Activated T-cell treated with anti-CD3 and anti-CD28 coated beads for 24 hours (primary cell): ENCODE measurements around the gene SEC61B.

Experiments used
- DNase-seq: peaks from one replicate; pipeline ENCODE4 v3.0.0-alpha.2; 2020; ENCODE audit warnings: low read depth

Gene SEC61B

DNA sequence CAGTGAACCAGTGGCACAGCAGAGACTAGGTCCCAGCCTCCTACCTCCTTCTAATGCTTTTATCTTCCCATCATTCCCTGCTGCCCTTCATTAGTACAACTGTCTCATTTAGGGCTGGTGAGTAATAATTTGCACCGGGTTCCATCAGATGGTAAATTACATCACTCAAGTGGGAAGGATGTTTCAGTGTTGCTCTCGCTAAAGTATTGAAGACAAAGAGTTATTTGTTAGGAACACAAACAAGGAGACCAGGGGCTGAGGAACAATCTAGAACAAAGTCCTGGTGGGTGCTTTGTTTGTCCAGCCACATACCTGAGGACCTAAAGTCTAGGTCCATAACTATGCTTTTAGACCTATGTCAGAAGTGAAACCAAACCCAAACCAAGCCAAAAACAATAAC lies 52.4 kb downstream of the SEC61B start:
- DNase-seq, result no peak
